GM23248 (cell line): ENCODE measurements around the gene NSMF. TPM values are rescaled to one million over a fixed set of nuclear protein-coding genes. Genes with fewer than 3 reads are reported as not detected.

ENCODE experiments used
- DNase-seq: peaks from one replicate; pipeline ENCODE4 v3.0.0-alpha.2; 2015
- H2AFZ ChIP-seq: fragments of 200-600 bp; sonication (generic); 2 replicates; pipeline ENCODE4 v1.6.1; 2016; ENCODE audit warnings: antibody characterized with exemption
- H3F3A ChIP-seq: fragments of 200-600 bp; sonication (generic); 2 replicates; pipeline ENCODE4 v1.6.1; 2016; ENCODE audit warnings: mild to moderate bottlenecking, antibody characterized with exemption, mixed run types; ENCODE audit not compliant: insufficient read depth
- H3K27ac ChIP-seq: fragments of 200-600 bp; sonication (generic); 2 replicates; pipeline ENCODE4 v1.5.1; 2016; ENCODE audit warnings: mild to moderate bottlenecking
- H3K27me3 ChIP-seq: fragments of 200-600 bp; sonication (generic); replicated peaks from 2 replicates; pipeline ENCODE4 v1.6.1; 2016; ENCODE audit warnings: mild to moderate bottlenecking; ENCODE audit not compliant: insufficient read depth
- H3K36me3 ChIP-seq: fragments of 200-600 bp; sonication (generic); 2 replicates; pipeline ENCODE4 v1.6.1; 2016; ENCODE audit warnings: low read depth, mild to moderate bottlenecking
- H3K4me1 ChIP-seq: fragments of 200-600 bp; sonication (generic); 2 replicates; pipeline ENCODE4 v1.6.1; 2016; ENCODE audit warnings: mild to moderate bottlenecking; ENCODE audit not compliant: insufficient read depth
- H3K4me2 ChIP-seq: fragments of 200-600 bp; sonication (generic); one replicate; pipeline ENCODE4 v1.6.1; 2016; ENCODE audit warnings: mild to moderate bottlenecking; ENCODE audit not compliant: unreplicated experiment
- H3K4me3 ChIP-seq: fragments of 200-600 bp; sonication (generic); 2 replicates; pipeline ENCODE4 v1.5.1; 2016; ENCODE audit warnings: mild to moderate bottlenecking
- H3K79me2 ChIP-seq: fragments of 200-600 bp; sonication (generic); 2 replicates; pipeline ENCODE4 v1.6.1; 2016; ENCODE audit warnings: mild to moderate bottlenecking; ENCODE audit not compliant: insufficient read depth
- H3K9ac ChIP-seq: fragments of 200-600 bp; sonication (generic); 2 replicates; pipeline ENCODE4 v1.6.1; 2016; ENCODE audit warnings: mild to moderate bottlenecking
- H3K9me2 ChIP-seq: fragments of 200-600 bp; sonication (generic); 2 replicates; pipeline ENCODE4 v1.6.1; 2016; ENCODE audit warnings: mixed run types, mild to moderate bottlenecking, moderate library complexity; ENCODE audit not compliant: insufficient read depth
- H3K9me3 ChIP-seq: fragments of 200-600 bp; sonication (generic); one replicate; pipeline ENCODE4 v1.6.1; 2017; ENCODE audit warnings: low read depth
- H4K20me1 ChIP-seq: fragments of 200-600 bp; sonication (generic); 2 replicates; pipeline ENCODE4 v1.6.0; 2016; ENCODE audit not compliant: insufficient read depth
- EZH2 ChIP-seq: fragments of 200-600 bp; sonication (generic); IDR thresholded peaks from 2 replicates; pipeline ENCODE4 v1.6.1; 2018; ENCODE audit warnings: antibody characterized with exemption, mild to moderate bottlenecking; ENCODE audit not compliant: insufficient read depth, poor library complexity, severe bottlenecking
- EZH2phosphoT487 ChIP-seq: fragments of 200-600 bp; sonication (generic); IDR thresholded peaks from 2 replicates; pipeline ENCODE4 v1.6.1; 2018; ENCODE audit warnings: antibody characterized with exemption, moderate library complexity, mild to moderate bottlenecking, low read depth; ENCODE audit not compliant: insufficient read depth
- WGBS, 2 experiments: methylation state at CpG; one replicate each; pipeline ENCODE4 v1.1.6; 2015 to 2017; ENCODE audit warnings: low lambda C conversion rate in 2 of 2, low coverage in 1 of 2; ENCODE audit errors: missing lambda C conversion rate in 2 of 2; 5-methylcytosine and 5-hydroxymethylcytosine counted together
- in situ Hi-C: fragments of 300-500 bp; cut with MboI; formaldehyde crosslinking; loops from 2 replicates; pipeline ENCODE4 v1.15.0; 2020
- polyA plus RNA-seq: library from polyadenylated mRNA; unstranded; fragments of >200 nt; fragmentation: Nextera tagmentation; extraction: Ambion mirVana; gene quantifications from 2 replicates; pipeline ENCODE4 v1.2.1, GENCODE V29; 2016
- total RNA-seq: library from RNA; depleted of rRNA; stranded (reverse); fragments of >200 nt; shearing (Covaris generic); gene quantifications from 2 replicates; pipeline ENCODE4 v1.2.3, GENCODE V29; 2014

Gene NSMF
- total and polyA plus RNA-seq, 2 experiments from 2014 or later: 13.5 to 29.1 TPM

DNA sequence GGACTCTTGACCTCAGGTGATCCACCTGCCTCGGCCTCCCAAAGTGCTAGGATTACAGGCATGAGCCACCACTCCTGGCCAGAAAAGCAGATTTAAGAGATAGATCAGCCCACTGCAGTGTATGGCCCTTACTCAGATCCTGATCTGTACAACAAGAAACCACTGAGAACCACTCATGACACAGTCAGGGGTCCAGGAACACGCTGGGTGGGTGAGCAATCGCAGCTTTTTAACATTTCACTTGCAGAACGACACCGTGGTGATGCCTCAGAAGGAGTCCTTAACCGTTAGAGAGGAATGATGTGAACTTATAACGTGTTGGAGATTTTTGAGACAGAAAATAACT is 45.3 kb upstream of the NSMF start:
- no peak for DNase-seq
- no peak overlapping the region for H3K4me2 ChIP-seq
- no peaks in the 10 kb centered on the region for H3K27me3 ChIP-seq
- peaks cover 4% of the 10 kb centered on the region; the same call in 1 of the 2 replicates for H3K4me1 ChIP-seq
- H3K27ac ChIP-seq: no peak overlapping the region
- WGBS, 2 experiments: 88 to 90% methylated on average over 7 of the region's 7 CpGs
- no peak overlapping the region for H3K9ac ChIP-seq
- in situ Hi-C loops: no loop called here
- no peaks in the 10 kb centered on the region for H4K20me1 ChIP-seq
- TF ChIP-seq EZH2phosphoT487 (no peak), EZH2 (no peak)
- no peaks in the 10 kb centered on the region for H3K9me3 ChIP-seq
- H3K4me3 ChIP-seq: no peak overlapping the region
- no peaks in the 10 kb centered on the region for H3K9me2 ChIP-seq
- H2AFZ ChIP-seq: no peak overlapping the region
- H3K79me2 ChIP-seq: no peaks in the 10 kb centered on the region
- no peaks in the 10 kb centered on the region for H3K36me3 ChIP-seq
- 0 out of 2 replicates have a peak, but pooled peaks cover 9% of the 10 kb centered on the region for H3F3A ChIP-seq

DNA sequence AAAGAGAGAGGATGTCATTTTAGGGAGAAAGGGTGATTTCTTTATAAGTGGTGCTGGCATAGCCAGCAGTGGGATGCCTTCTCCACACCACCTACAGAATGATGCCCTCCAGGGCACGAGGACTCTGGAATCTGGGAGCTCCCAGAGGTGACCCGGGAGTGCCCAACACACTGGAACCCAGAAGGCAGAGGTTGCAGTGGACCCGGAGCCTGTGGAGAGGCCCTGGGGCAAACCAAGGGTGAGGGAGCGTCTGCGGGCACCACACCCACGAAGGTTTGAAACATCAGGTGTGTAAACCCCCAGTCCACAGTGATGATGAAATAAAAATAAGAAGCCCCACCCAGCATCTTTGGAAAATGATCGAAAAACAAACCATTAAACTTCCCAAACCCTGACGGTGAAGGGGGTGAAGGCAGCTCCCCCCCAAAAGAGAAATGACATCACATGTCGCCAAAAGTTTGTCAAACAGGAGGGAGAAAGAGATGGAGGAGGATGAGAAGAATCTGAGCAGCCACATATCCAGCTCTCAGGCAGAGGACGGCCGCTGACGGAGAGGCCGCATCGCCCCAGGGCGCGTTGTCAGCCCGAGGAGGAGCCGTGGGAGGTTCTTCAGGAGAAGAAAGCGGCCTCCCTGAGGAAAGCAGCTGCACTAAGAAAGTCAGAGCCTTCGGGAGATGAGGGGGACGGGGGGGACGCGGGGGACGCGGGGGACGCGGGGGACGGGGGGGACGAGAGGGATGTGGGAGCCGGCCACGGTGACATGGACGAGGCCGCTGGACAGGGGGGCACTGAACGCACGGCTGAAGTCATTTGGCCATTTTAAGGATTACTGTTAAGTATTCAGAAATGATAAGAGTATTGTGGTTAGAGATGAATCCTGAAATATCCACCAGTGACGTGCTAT is 43.1 kb upstream of the NSMF start:
- no peaks in the 10 kb centered on the region for H3K9me3 ChIP-seq
- H3K4me3 ChIP-seq: no peak overlapping the region
- no peaks in the 10 kb centered on the region for H3K27me3 ChIP-seq
- peak; percentile 22 for DNase-seq
- no peaks in the 10 kb centered on the region for H3K79me2 ChIP-seq
- H2AFZ ChIP-seq: no peak overlapping the region
- no peaks in the 10 kb centered on the region for H4K20me1 ChIP-seq
- H3K9me2 ChIP-seq: no peaks in the 10 kb centered on the region
- TF ChIP-seq EZH2: no peak
- no peak for TF ChIP-seq EZH2phosphoT487
- 92 to 100% methylated on average over 25 to 36 of the region's 36 CpGs for WGBS, 2 experiments
- H3K27ac ChIP-seq: no peak overlapping the region
- H3K4me1 ChIP-seq: peaks cover 4% of the 10 kb centered on the region; the same call in 1 of the 2 replicates
- no peaks in the 10 kb centered on the region for H3K36me3 ChIP-seq
- H3K4me2 ChIP-seq: no peak overlapping the region
- in situ Hi-C loops: no loop called here
- H3F3A ChIP-seq: 0 out of 2 replicates have a peak, but pooled peaks cover 9% of the 10 kb centered on the region
- H3K9ac ChIP-seq: no peak overlapping the region

DNA sequence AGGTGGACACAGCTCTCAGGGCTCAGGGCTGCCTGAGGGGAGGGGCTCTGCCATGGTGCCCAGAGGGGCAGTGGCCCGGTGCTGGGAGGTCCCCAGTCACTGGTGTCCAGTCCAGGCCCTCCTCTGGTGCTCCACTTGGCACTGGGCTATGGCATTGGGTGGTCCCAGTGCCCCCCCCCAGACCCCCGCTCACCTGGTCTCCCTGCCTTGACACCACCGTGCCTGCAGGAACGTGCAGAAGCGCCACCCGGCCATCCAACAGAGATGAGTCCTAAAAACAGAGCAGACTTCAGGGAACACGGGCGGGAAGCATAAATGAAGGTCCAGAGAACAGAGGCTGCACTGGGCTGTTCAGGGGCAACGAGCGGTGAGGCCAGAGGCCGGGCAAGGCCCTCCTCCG is 42.3 kb upstream of the NSMF start:
- no peak overlapping the region for H3K9ac ChIP-seq
- H3K4me1 ChIP-seq: no peaks in the 10 kb centered on the region
- H3K27ac ChIP-seq: no peak overlapping the region
- 75 to 87% methylated on average over 12 of the region's 12 CpGs for WGBS, 2 experiments
- H3K27me3 ChIP-seq: no peaks in the 10 kb centered on the region
- H3K4me2 ChIP-seq: no peak overlapping the region
- H4K20me1 ChIP-seq: no peaks in the 10 kb centered on the region
- H3K36me3 ChIP-seq: no peaks in the 10 kb centered on the region
- no peak overlapping the region for H2AFZ ChIP-seq
- H3K79me2 ChIP-seq: no peaks in the 10 kb centered on the region
- H3K9me3 ChIP-seq: no peaks in the 10 kb centered on the region
- no peak overlapping the region for H3K4me3 ChIP-seq
- no peaks in the 10 kb centered on the region for H3K9me2 ChIP-seq
- in situ Hi-C loops: no loop called here
- DNase-seq: no peak
- H3F3A ChIP-seq: 0 out of 2 replicates have a peak, but pooled peaks cover 9% of the 10 kb centered on the region
- no peak for TF ChIP-seq EZH2
- no peak for TF ChIP-seq EZH2phosphoT487

DNA sequence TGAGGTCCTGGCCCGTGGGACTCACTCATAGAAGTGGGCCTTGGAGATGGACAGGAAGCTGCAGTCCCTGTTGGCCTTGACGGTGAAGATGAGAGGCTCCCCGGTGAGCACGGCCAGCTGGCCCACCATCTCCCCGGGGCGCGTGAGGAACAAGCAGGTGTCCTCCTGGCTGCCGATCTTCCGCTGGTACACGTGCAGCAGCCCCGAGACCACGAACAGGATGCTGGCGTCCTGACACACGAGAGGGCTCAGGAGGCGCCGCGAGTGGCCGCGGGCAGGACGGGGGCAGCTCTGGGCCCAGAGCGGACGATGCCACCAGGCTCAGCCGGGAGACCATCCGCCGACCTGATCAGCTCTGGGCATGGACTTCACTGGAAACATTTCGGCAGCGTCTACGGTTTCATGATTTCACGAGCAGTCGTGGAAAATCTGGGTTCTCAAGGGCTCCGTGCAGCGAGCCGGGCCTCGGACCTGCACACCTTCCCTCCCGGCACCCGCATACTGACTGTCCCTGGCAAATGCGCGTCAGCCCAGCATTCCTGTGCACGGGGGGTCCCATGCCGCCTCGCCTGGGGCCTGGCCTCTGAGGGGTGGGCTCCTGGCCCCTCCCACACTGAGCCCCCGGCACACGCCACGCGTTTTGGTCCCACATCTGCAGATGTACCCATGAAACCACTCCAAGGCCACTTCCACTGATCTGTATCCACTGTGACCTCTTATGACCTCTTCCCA is 41.7 kb upstream of the NSMF start:
- TF ChIP-seq EZH2phosphoT487: no peak
- TF ChIP-seq EZH2: no peak
- in situ Hi-C loops: no loop called here
- no peak overlapping the region for H3K4me2 ChIP-seq
- no peaks in the 10 kb centered on the region for H3K9me3 ChIP-seq
- H3K4me3 ChIP-seq: no peak overlapping the region
- no peaks in the 10 kb centered on the region for H3K36me3 ChIP-seq
- DNase-seq: no peak
- no peak overlapping the region for H2AFZ ChIP-seq
- no peaks in the 10 kb centered on the region for H3K79me2 ChIP-seq
- no peaks in the 10 kb centered on the region for H3K4me1 ChIP-seq
- H3F3A ChIP-seq: 0 out of 2 replicates have a peak, but pooled peaks cover 9% of the 10 kb centered on the region
- no peaks in the 10 kb centered on the region for H3K27me3 ChIP-seq
- 94 to 95% methylated on average over 42 to 45 of the region's 45 CpGs for WGBS, 2 experiments
- H3K9me2 ChIP-seq: no peaks in the 10 kb centered on the region
- no peaks in the 10 kb centered on the region for H4K20me1 ChIP-seq
- H3K27ac ChIP-seq: no peak overlapping the region
- no peak overlapping the region for H3K9ac ChIP-seq
